Measurements from ENCODE around the gene CTBP2.

CTBP2 gene

DNA sequence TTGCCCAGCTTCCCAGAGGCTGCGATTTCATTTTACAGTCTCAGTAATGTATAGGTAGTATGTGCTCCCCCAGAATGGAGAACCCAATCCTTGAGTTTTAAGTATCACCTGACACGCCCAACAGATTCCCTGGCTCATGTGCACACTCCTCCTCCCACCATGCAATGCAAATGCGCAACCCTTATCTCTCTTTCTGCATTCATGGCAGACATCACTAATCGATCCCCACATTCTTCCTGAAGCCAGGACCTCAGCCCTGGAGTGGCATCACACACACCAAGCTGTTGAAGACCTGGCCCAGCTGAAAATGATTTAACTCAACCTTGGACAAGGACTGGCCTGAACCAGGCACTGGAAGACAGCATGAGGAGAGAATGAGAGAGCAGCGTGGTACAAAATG is 150.0 kb downstream of the CTBP2 start:
- H3K79me2 ChIP-seq (ENCODE audit: control insufficient read depth, low read length): no peaks in the 10 kb centered on the region

DNA sequence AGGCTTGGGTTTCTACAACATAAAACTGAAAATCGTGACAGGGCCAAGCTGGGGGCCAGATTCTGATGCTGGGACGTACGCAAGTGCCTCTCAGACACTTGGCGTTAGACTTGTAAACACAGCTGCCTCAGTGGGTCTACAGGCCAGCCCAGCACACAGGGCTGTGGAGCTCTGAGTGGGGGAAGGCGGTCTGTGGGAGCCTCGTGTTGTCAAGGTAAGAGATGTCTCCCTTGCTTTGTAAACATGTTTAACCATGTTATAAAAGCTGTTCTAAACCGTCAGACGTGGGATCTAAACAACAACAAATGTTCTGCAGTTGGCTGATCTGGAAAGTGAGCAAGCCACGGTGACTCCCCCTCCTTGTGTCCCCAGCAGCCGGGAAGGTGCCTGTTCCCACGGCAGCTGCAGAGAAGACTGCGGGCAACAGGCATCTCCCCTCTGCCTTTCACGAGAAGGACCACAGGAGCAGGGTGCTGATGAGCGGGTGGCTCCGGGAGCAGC is 150.7 kb downstream of the CTBP2 start:
- Histone ChIP-seq H3F3A (ENCODE audit: control insufficient read depth, insufficient read depth) (no peaks in the 10 kb centered on the region), H3K4me3 (ENCODE audit: low read length) (no peak overlapping the region), H3K4me1 (ENCODE audit: control insufficient read depth, low read length) (no peaks in the 10 kb centered on the region), H3K9me2 (replicated peaks; ENCODE audit: control insufficient read depth, low read length) (no peaks in the 10 kb centered on the region), H3K36me3 (ENCODE audit: control insufficient read depth, low read length) (no peaks in the 10 kb centered on the region), H3K4me2 (ENCODE audit: low read length) (no peak overlapping the region), H3K27me3 (ENCODE audit: control insufficient read depth, low read length) (no peaks in the 10 kb centered on the region), H3K79me2 (ENCODE audit: control insufficient read depth, low read length) (no peaks in the 10 kb centered on the region), H3K27ac (ENCODE audit: low read depth, low read length) (no peak overlapping the region), H3K9me3 (ENCODE audit: control insufficient read depth, insufficient read depth, low read length) (no peaks in the 10 kb centered on the region), H4K20me1 (ENCODE audit: control insufficient read depth, insufficient read depth, low read depth, low read length) (no peaks in the 10 kb centered on the region)
- TF ChIP-seq, protein P1, sequence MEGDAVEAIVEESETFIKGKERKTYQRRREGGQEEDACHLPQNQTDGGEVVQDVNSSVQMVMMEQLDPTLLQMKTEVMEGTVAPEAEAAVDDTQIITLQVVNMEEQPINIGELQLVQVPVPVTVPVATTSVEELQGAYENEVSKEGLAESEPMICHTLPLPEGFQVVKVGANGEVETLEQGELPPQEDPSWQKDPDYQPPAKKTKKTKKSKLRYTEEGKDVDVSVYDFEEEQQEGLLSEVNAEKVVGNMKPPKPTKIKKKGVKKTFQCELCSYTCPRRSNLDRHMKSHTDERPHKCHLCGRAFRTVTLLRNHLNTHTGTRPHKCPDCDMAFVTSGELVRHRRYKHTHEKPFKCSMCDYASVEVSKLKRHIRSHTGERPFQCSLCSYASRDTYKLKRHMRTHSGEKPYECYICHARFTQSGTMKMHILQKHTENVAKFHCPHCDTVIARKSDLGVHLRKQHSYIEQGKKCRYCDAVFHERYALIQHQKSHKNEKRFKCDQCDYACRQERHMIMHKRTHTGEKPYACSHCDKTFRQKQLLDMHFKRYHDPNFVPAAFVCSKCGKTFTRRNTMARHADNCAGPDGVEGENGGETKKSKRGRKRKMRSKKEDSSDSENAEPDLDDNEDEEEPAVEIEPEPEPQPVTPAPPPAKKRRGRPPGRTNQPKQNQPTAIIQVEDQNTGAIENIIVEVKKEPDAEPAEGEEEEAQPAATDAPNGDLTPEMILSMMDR (IDR thresholded peaks at IDR 0.05; ENCODE audit: low read depth, low read length, poor library complexity, severe bottlenecking): no peak
- TF ChIP-seq EZH2phosphoT487 (IDR thresholded peaks at IDR 0.05; ENCODE audit: borderline replicate concordance, low read length): no peak

More for the DNA sequence above, 150.0 kb downstream of the CTBP2 start:
- no peaks in the 10 kb centered on the region for H3K27me3 ChIP-seq (ENCODE audit: control insufficient read depth, low read length)
- H3K9me3 ChIP-seq (ENCODE audit: control insufficient read depth, insufficient read depth, low read length): no peaks in the 10 kb centered on the region
- no peaks in the 10 kb centered on the region for H4K20me1 ChIP-seq (ENCODE audit: control insufficient read depth, insufficient read depth, low read depth, low read length)
- H3F3A ChIP-seq (ENCODE audit: control insufficient read depth, insufficient read depth): no peaks in the 10 kb centered on the region
- H3K4me2 ChIP-seq (ENCODE audit: low read length): no peak overlapping the region
- TF ChIP-seq EZH2phosphoT487 (IDR thresholded peaks at IDR 0.05; ENCODE audit: borderline replicate concordance, low read length): no peak
- TF ChIP-seq, protein P1 (IDR thresholded peaks at IDR 0.05; ENCODE audit: low read depth, low read length, poor library complexity, severe bottlenecking): no peak
- no peak overlapping the region for H3K4me3 ChIP-seq (ENCODE audit: low read length)
- H3K4me1 ChIP-seq (ENCODE audit: control insufficient read depth, low read length): no peaks in the 10 kb centered on the region
- no peak overlapping the region for H3K27ac ChIP-seq (ENCODE audit: low read depth, low read length)
- no peaks in the 10 kb centered on the region for H3K36me3 ChIP-seq (ENCODE audit: control insufficient read depth, low read length)
- no peaks in the 10 kb centered on the region for H3K9me2 ChIP-seq (replicated peaks; ENCODE audit: control insufficient read depth, low read length)

DNA sequence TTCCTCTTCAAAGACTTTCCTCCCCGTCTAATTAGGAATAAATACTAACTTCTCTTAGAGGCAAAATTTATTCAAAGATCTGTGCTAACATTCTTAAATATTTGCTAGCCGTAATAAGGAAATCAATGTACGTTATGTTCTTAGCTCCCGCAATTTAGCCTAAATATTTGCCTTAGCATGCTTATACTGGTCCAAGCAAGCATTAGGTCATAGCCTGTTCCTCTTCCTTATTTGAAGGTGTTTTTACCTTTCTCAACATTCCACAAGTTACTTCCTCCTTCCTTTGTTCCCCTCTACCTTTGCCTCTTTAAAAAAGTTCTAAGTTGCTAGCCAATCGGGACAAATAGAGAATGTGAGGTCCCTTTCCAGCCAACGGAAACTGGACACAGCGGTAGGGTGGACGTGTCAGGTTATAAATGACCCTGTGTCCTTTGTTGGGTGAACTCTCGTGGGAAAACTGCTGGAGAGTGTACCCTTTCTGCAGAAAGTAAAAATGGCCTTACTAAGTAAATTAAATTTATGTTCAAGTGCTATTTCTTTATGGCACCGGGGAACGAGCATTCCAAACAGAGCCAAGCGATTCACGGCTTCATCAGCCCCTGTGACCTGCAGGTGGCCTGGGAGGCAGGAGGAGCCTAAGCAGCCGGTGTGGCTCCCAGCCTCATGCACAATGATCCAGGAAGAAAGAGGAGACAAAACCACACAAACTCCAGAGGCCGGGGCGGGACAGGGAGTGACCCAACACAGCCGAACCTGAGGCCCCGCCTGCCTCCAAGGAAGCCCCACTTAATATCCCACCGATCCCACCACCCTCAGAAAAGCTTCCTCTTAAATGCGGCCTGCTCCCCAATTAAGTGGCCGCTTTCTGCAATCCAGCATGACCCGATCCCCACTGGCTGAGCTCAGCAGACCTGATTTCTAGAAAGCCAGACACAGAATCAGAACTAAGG is 151.4 kb downstream of the CTBP2 start:
- H3K9me3 ChIP-seq (ENCODE audit: control insufficient read depth, insufficient read depth, low read length): no peaks in the 10 kb centered on the region
- H3K4me2 ChIP-seq (ENCODE audit: low read length): no peak overlapping the region
- no peaks in the 10 kb centered on the region for H3K9me2 ChIP-seq (replicated peaks; ENCODE audit: control insufficient read depth, low read length)
- no peaks in the 10 kb centered on the region for H3K36me3 ChIP-seq (ENCODE audit: control insufficient read depth, low read length)
- H4K20me1 ChIP-seq (ENCODE audit: control insufficient read depth, insufficient read depth, low read depth, low read length): no peaks in the 10 kb centered on the region
- H3K27me3 ChIP-seq (ENCODE audit: control insufficient read depth, low read length): no peaks in the 10 kb centered on the region
- TF ChIP-seq, protein P1 (IDR thresholded peaks at IDR 0.05; ENCODE audit: low read depth, low read length, poor library complexity, severe bottlenecking): no peak
- TF ChIP-seq EZH2phosphoT487 (IDR thresholded peaks at IDR 0.05; ENCODE audit: borderline replicate concordance, low read length): no peak
- H3K4me1 ChIP-seq (ENCODE audit: control insufficient read depth, low read length): no peaks in the 10 kb centered on the region
- no peak overlapping the region for H3K27ac ChIP-seq (ENCODE audit: low read depth, low read length)
- H3K4me3 ChIP-seq (ENCODE audit: low read length): no peak overlapping the region
- H3K79me2 ChIP-seq (ENCODE audit: control insufficient read depth, low read length): no peaks in the 10 kb centered on the region
- no peaks in the 10 kb centered on the region for H3F3A ChIP-seq (ENCODE audit: control insufficient read depth, insufficient read depth)
